ENCODE results near the gene EPHA1.

Gene EPHA1

DNA sequence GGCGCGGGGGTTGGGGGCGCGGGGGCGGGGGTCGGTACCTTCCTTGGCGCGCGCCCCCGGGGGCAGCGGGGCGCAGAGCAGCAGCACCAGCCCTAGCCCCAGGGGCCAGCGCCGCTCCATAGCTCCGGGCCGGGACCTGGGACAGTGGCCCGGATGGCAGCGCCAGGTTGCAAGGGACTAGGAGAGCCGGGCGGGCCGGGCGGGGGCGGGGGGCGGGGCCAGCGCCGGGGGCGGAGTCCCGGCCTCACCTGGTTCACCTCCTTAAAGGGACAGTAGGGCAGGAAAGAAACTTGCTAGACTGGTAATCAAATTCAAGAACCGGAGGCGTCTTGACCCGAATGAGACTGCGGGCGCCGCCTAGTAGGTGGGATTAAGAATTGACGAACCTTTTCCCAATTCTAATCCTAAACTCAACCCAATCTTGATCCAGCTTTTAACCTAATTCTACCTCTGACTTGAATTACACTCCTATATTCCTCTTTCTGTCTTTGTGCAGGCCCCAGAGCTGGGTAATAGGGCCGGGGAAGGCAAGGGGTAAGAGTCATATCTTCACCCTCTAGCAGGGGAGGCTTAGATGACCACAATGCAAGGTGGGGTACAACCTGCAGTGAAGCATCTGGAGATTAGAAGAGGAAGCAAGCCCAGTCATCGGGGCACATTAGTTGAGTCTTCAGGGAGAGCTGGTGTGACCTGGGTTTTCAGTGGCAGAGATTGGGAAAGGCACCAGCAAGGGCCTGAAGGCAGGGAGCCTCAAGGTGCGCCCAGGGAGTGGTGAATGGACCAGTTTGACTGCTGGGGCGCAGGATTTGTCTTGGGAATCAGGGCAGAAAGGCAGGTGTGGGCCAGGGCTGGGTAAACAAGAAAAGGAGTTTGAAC is at the start of gene EPHA1:
Gene EPHA1, minus strand, starts transcription at position 171 of the 876 bp plus-strand sequence. Its CDS starts 51 bp downstream, at position 120.
- peak; percentile 25 for DNase-seq

GRCh38 chr7:143458263-143458662 is 49.6 kb upstream of the EPHA1 start:
- DNase-seq: peak; percentile 70

DNA sequence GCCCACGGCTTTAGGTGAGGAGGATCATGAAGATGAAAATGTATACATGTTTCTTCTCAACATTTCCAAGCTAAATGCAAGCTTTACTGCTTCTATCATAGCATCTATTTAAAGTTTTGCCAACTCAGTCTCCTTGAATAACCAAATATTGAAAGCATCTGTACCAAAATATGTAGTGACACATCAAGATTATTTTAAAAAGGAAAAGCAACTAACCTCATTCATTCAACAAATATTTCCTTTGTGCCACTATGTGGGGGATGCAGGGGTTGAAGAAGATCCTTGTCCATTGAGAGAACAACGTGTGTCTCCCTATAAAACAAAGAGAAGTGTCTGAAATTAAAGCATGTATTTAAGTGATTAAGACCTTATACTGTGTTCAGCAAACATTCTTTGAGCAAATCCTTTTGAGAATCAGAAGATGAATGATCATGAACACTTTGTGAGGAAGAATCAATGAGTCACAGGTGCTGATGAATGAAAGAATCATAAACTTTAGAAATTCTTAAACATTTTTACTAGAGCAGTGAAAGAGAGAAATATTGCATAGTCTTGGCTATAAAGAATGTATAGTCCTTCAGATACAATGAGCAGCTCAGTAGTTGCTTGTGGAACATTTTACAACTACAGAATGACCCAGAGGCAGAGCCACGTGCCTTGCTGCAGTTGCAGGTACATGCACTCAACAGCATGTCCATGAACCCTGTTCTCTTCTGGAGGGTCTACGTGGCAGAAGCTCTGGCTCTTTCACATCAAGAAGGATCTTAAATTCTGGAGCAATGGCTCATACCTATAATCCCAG is 48.5 kb upstream of the EPHA1 start:
- no peak for DNase-seq

- DNase-seq: no peak
Observed at GRCh38 chr7:143455942-143456341, 47.3 kb upstream of the EPHA1 start.

DNA sequence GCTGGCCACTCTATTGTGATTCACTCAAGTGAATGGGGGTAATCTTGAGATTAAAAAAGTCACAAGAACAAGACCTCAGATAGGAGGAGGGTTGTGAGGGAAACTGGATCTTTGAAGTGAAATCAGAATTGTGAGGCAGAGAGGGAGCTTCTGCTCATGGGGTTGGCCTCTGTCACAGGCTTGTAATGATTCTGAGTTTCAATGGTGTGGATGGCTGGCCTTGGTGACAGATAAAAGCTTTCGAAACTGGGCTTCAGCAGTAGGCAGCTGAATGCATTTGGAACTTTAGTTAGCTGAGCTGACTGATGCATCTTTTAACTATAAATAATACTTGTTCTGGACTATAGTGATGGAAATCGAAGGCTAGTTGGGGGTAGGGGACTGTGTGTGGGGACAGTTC is 46.8 kb upstream of the EPHA1 start:
- DNase-seq: peak; percentile 6

DNA sequence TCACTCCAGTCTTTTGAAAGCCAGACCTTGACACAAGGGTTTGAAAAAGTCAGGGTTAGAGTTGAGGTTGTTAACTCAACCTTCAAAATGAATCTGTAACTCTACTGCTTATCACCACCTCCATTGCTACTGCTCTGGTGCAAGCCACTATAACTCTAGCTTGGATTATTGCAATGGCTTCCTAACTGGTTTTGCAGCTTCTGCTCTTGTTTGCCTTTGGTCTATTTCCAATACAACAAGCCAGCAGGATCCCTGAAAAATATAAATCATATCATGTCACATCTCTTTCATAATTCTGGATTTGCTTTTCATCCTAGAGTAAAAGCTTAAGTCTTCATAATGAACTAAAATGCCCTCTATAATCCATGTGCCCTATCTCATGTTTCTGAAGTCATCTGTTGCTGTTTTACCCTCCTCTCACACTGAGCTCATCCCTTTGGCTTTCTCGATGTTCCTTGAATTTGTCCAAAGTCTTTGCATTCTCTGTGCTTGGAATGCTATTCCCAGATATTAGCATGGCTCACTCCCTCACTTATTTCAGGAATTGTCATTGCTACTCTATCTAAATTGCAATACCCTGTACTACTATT is 45.5 kb upstream of the EPHA1 start:
- no peak for DNase-seq

- no peak for DNase-seq
Observed at GRCh38 chr7:143452495-143452894, 43.8 kb upstream of the EPHA1 start.

DNA sequence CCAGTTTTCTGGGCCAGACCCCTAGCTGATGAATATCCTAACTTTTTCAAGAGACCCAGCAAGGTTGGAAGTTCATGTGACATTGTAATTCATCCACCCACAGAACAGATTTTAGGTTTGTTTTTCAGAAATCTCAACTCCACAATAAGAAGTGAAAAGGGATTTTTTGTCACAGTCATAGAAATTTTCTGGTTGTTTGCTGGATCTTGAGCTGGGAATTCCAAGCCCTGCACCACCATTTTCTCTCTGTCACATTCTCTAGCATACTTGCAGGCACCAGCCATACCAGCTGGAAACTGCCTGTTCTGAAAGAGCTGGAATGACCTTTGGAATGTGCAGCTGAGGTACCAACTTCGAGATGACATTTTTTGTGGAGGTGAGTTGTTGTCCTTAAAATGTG is 43.1 kb upstream of the EPHA1 start:
- DNase-seq: no peak

- no peak for DNase-seq
Observed at GRCh38 chr7:143451122-143451521, 42.5 kb upstream of the EPHA1 start.

DNA sequence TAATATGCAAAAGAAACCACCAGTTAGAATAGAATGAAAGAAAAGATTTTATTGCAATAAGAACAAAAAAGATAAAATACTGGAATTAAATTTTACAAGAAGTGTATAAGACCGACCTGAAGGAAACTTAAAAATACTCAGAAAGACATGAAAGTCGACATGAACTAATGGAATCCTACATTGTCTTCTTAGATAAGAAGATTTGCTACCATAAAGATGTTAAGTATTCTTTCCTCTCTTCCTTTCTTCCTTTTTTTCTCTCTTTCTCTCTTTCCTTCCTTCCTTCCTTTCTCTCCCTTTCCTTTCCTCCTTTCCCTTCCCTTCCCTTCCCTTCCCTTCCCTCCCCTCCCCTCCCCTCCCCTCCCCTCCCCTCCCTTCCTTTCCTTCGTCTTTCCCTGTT is 41.1 kb upstream of the EPHA1 start:
- no peak for DNase-seq

- no peak for DNase-seq
Observed at GRCh38 chr7:143448429-143448828, 39.8 kb upstream of the EPHA1 start.

DNA sequence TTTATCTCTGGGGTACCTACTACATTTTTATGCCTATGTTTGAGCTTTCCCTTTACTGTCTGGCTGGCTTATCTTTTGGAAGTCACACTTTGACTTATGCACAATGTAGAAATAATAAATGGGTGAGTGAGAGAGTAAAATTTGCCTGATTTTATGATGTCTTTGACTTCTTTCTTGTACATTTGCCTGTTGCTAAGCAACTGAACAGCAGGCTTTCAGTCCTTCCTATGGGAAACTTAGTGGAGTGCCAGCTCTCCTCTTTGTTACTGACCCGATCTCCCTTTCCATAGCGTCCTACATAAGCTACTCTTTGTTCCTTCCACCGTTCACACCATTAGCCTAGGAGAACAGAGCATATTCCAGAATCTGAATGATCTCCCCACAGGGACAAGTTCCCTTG is 38.8 kb upstream of the EPHA1 start:
- no peak for DNase-seq

- no peak for DNase-seq
Observed at GRCh38 chr7:143444785-143445184, 36.1 kb upstream of the EPHA1 start.

GRCh38 chr7:143444063-143444782 is 35.6 kb upstream of the EPHA1 start:
- no peak for DNase-seq

GRCh38 chr7:143443153-143443552 is 34.5 kb upstream of the EPHA1 start, which contains the start of gene TAS2R60:
Gene TAS2R60 (plus strand): TSS chr7:143443453. CDS start chr7:143443453, 0 bp downstream.
- DNase-seq: no peak

GRCh38 chr7:143439866-143440265 is 31.2 kb upstream of the EPHA1 start:
- DNase-seq: no peak

DNA sequence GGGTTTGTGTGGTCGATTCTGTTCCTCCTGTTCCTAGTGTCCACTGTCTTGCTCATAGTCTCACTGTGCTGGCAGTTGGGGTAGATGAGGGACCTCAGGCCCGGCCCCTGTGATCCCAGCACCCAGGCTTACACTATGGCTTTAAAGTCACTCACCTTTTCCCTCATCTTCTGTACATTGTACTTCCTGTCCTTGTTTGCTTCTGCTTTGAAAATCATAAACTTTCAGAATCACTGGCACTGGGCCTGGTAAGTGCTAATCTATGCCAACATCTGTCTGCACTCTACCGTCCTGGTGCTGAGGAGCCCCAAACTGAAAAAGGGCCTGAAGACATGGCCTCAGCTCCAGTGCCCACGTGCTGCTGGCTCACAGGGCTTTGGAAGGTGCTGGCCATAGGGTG is 28.9 kb upstream of the EPHA1 start:
- DNase-seq: no peak

DNA sequence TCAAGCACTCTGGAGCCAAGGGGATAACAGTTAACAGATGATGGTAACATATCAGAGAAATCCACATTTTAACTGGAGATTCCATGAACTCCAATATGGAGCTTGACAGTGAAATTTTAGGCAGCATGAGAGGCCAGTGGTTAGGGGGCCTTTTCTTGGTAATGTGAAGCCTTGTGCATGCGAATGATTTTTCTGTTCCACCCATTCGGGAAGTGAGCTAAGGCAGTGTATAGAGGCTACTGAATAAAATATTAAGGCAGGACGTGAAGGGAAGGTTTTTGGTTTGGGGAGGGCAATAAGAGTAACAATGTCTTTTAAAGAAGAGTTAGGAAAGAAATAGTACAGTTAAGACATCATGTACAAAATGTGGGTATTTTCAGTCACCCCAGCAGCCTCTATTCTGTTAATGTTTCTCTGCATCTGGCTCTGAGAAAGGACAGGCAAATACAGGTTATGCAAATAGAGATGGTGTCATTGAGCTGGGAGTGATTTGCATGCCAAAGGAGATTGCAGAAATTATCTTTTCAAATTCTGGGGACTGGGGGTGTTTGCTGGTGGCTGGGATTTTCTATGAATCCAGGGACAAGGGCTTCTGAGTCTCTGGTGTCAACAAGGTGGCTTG is 27.8 kb upstream of the EPHA1 start:
- DNase-seq: no peak

GRCh38 chr7:143435266-143435665 is 26.6 kb upstream of the EPHA1 start:
- no peak for DNase-seq

- no peak for DNase-seq
Observed at GRCh38 chr7:143434660-143435059, 26.0 kb upstream of the EPHA1 start.

DNA sequence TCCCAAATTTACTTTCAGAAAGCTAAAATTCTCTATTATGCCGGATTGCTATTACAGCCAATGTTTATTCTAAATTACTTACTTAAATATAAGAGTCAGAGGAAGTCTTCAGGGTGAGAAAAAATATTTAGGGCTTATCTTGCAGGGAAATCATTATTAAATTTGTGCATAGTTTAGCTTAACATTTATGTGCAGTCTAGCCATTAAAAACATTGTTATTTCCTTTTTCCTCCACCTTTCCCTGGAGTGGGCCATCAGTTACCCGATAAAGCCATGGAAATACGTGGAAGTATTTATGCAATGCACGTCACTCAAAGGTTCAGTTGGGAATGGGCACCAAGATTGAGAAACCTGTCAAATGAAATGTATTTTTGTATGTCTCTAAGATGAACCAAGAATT is 25.1 kb upstream of the EPHA1 start:
- DNase-seq: no peak

DNA sequence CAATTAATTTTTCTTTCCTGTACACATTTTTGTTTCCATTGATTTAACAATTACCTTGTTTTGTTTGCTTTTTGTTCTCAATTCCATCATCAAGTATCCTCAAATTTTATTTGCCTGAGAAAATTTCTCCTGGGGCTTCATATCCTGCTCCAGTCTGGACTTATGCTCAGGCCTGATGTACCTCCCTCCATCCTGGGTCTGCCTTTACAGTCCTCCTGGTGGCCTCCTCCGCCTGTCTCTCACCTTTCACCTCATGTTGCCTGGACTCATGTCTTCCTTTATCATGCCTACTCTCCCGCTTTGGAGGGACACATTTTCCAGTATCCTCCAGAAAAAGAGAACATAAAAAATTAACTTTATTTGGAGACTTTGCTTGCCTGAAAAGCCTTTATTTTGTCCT is 22.5 kb upstream of the EPHA1 start:
- no peak for DNase-seq

All from MV-4-11 (cell line).